HepG2 (cell line): Measurements from ENCODE around the gene AGPAT2. TPM values are rescaled to one million over a fixed set of nuclear protein-coding genes. Genes with fewer than 3 reads are reported as not detected.

Experiments used
- ATAC-seq: fragments of 200-7000 bp; cut with Tn5 transposase; 3 replicates; pipeline ENCODE4 v1.9.1; 2020; ENCODE audit warnings: mild to moderate bottlenecking, moderate library complexity
- BruUV-seq: library from RNA; stranded (reverse); fragments of 400-500 nt; replicated peaks from 2 replicates; lab custom pipeline; 2021; lab: Mats Ljungman, UMichigan
- CTCF ChIA-PET: fragments of 300-600 bp; formaldehyde crosslinking; extraction: SDS; loops from one replicate; lab custom pipeline; 2021; ENCODE audit warnings: low total read pairs, inconsistent platforms, low intra/inter-chr PET ratio; lab: Yijun Ruan, JAX
- POLR2A ChIA-PET: fragments of 350-600 bp; sonication (Branson Sonifier 250); formaldehyde crosslinking; loops from one replicate; lab custom pipeline; 2020; ENCODE audit warnings: antibody characterized with exemption, inconsistent platforms; lab: Yijun Ruan, JAX
- DNase-seq: peaks from one replicate; pipeline ENCODE4 v3.0.0-alpha.2; 2015; ENCODE audit warnings: low spot score
- FAIRE-seq: peaks from 3 replicates; lab custom pipeline; 2011; peaks lifted over from hg19 to GRCh38; lab: Jason Lieb, UNC
- H2AFZ ChIP-seq: one replicate; pipeline ENCODE4 v1.6.1; 2011; ENCODE audit warnings: low read length, inconsistent platforms
- H3K27ac ChIP-seq: fragments of 300-600 bp; 3 replicates; pipeline ENCODE4 v1.8.0; 2011; ENCODE audit warnings: mixed run types, mild to moderate bottlenecking, mixed read lengths, low read length, inconsistent platforms; ENCODE audit not compliant: insufficient read depth; ENCODE audit errors: extremely low read length
- H3K27me3 ChIP-seq, 2 experiments: fragments of 200-600 bp in 1 of 2; 2 replicates in 1 of 2; 3 replicates in 1 of 2; pipeline versions ENCODE4 v1.6.0 to v1.8.0; 2011; ENCODE audit warnings: low read length in 2 of 2, mild to moderate bottlenecking in 2 of 2, moderate library complexity in 2 of 2, inconsistent platforms in 1 of 2; ENCODE audit not compliant: insufficient read depth in 2 of 2, control insufficient read depth in 1 of 2
- H3K36me3 ChIP-seq, 2 experiments: fragments of 200-600 bp in 1 of 2; replicated peaks in 1 of 2; 2 replicates in 1 of 2; 3 replicates in 1 of 2; pipeline versions ENCODE4 v1.5.1 to v1.8.0; 2011; ENCODE audit warnings: low read length in 2 of 2, inconsistent platforms in 1 of 2; ENCODE audit not compliant: insufficient read depth in 2 of 2, control insufficient read depth in 1 of 2
- H3K4me1 ChIP-seq: 2 replicates; pipeline ENCODE4 v1.5.1; 2012; ENCODE audit warnings: low read length, inconsistent platforms; ENCODE audit not compliant: insufficient read depth
- H3K4me2 ChIP-seq: 2 replicates; pipeline ENCODE4 v1.6.0; 2011; ENCODE audit warnings: low read depth, low read length, inconsistent platforms
- H3K4me3 ChIP-seq, 3 experiments: fragments of 200-600 bp in 1 of 3; sonication (generic), shearing (Covaris generic) in 1 of 3; replicated peaks in 1 of 3; 2 replicates each; pipeline ENCODE4 v1.5.1; 2011 to 2016; ENCODE audit warnings: low read length in 3 of 3, inconsistent platforms in 2 of 3, low read depth in 2 of 3, mild to moderate bottlenecking in 2 of 3, control low read depth in 1 of 3, mixed read lengths in 1 of 3; ENCODE audit not compliant: insufficient read depth in 1 of 3
- H3K79me2 ChIP-seq: one replicate; pipeline ENCODE4 v1.6.1; 2011; ENCODE audit warnings: low read length, inconsistent platforms; ENCODE audit not compliant: insufficient read depth
- H3K9ac ChIP-seq: 2 replicates; pipeline ENCODE4 v1.6.0; 2011; ENCODE audit warnings: mild to moderate bottlenecking, low read depth, low read length, inconsistent platforms; ENCODE audit not compliant: insufficient read depth
- H3K9me3 ChIP-seq: 2 replicates; pipeline ENCODE4 v1.5.1; 2012; ENCODE audit warnings: mild to moderate bottlenecking, low read length
- H4K20me1 ChIP-seq: 2 replicates; pipeline ENCODE4 v1.6.0; 2011; ENCODE audit warnings: inconsistent platforms, mild to moderate bottlenecking, low read length, moderate library complexity; ENCODE audit not compliant: insufficient read depth
- CHD4 ChIP-seq: fragments of 200-600 bp; sonication (generic); IDR thresholded peaks from 2 replicates; pipeline ENCODE4 v1.7.0; 2017; ENCODE audit warnings: mild to moderate bottlenecking, low read length, borderline replicate concordance
- NFIC ChIP-seq: IDR thresholded peaks from 2 replicates; pipeline ENCODE4 v1.6.1; 2012; ENCODE audit warnings: mild to moderate bottlenecking, low read length, inconsistent platforms
- POLR2G ChIP-seq: fragments of 200-400 bp; formaldehyde crosslinking; IDR thresholded peaks from 2 replicates; pipeline ENCODE4 v1.6.1; 2018; ENCODE audit warnings: mild to moderate bottlenecking, low read depth, low read length, moderate library complexity
- PRPF4 ChIP-seq: fragments of 200-400 bp; formaldehyde crosslinking; IDR thresholded peaks from 2 replicates; pipeline ENCODE4 v1.6.1; 2016; ENCODE audit warnings: low read length, low read depth; ENCODE audit not compliant: poor library complexity, severe bottlenecking
- STAT5B ChIP-seq: sonication (generic); formaldehyde crosslinking; IDR thresholded peaks from 2 replicates; pipeline ENCODE4 v1.4.0; 2020; ENCODE audit warnings: missing genetic modification reagents
- TCF12 ChIP-seq, 2 experiments: fragments of 450-650 bp in 1 of 2; sonication (generic) in 1 of 2; formaldehyde crosslinking in 1 of 2; IDR thresholded peaks; 2 replicates each; pipeline versions ENCODE4 v1.6.1 to v1.8.0; 2017 to 2022; ENCODE audit warnings: antibody characterized with exemption in 1 of 2, mild to moderate bottlenecking in 1 of 2, missing genetic modification reagents in 1 of 2, moderate library complexity in 1 of 2
- WGBS: methylation state at CpG from one replicate; pipeline ENCODE4 v1.1.6; 2017; ENCODE audit warnings: low lambda C conversion rate; 5-methylcytosine and 5-hydroxymethylcytosine counted together
- in situ Hi-C: cut with HindIII; loops from 2 replicates; pipeline ENCODE4 v1.10.0; 2017; ENCODE audit warnings: low pct_unique_long_range_greater_than_20kb; ENCODE audit not compliant: extremely low pct_ligation_motif_present
- intact Hi-C: fragments of 100-400 bp; cut with micrococcal nuclease; formaldehyde crosslinking; loops from one replicate; pipeline ENCODE4 v1.10.0; 2022; ENCODE audit not compliant: unreplicated experiment
- polyA plus RNA-seq, 8 experiments: library from polyadenylated mRNA; depleted of rRNA in 3 of 8; stranded (reverse) in 7 of 8; unstranded in 1 of 8; fragments of >200 nt; fragmentation: Illumina TruSeq in 4 of 8; extraction: Trizol in 4 of 8; gene quantifications; 2 replicates each; pipeline versions ENCODE4 v1.2.1 to v1.2.3, GENCODE V29; 2011 to 2016; ENCODE audit warnings: low read depth in 4 of 8, missing spikeins in 1 of 8, mixed read lengths in 1 of 8; ENCODE audit not compliant: insufficient read depth in 1 of 8
- total RNA-seq, 5 experiments: library from RNA; depleted of rRNA; stranded (reverse); fragments of >200 nt; fragmentation: Illumina TruSeq; extraction: Trizol; gene quantifications; 2 replicates each; pipeline ENCODE4 v1.2.3, GENCODE V29; 2016; ENCODE audit warnings: low read depth in 1 of 5
- TF ChIP-seq, protein P1 (sequence below): sonication (generic); formaldehyde crosslinking; IDR thresholded peaks from 2 replicates; pipeline ENCODE4 v1.4.0; 2020; ENCODE audit warnings: missing genetic modification reagents, borderline replicate concordance
- TF ChIP-seq, protein P2 (sequence below): sonication (generic); formaldehyde crosslinking; IDR thresholded peaks from 2 replicates; pipeline ENCODE4 v1.4.0; 2020; ENCODE audit warnings: missing genetic modification reagents, borderline replicate concordance
- TF ChIP-seq, protein P3 (sequence below), 2 experiments: sonication (generic) in 1 of 2; formaldehyde crosslinking in 1 of 2; IDR thresholded peaks; 2 replicates each; pipeline versions ENCODE4 v1.6.1 to v1.9.0; 2014 to 2022; ENCODE audit warnings: antibody characterized with exemption in 1 of 2, borderline replicate concordance in 1 of 2, inconsistent platforms in 1 of 2, low read depth in 1 of 2, missing genetic modification reagents in 1 of 2
- TF ChIP-seq, protein P4 (sequence below): sonication (generic); formaldehyde crosslinking; IDR thresholded peaks from 2 replicates; pipeline ENCODE4 v1.4.0; 2020; ENCODE audit warnings: mild to moderate bottlenecking, missing genetic modification reagents

The AGPAT2 gene
- total and polyA plus RNA-seq, 2 of the 13 experiments (the other 11 are each of a cell fraction or from before 2014, with no cell fraction given), result 3.9 to 25.8 TPM

- no peak for TF ChIP-seq PRPF4
- TF ChIP-seq, protein P1, sequence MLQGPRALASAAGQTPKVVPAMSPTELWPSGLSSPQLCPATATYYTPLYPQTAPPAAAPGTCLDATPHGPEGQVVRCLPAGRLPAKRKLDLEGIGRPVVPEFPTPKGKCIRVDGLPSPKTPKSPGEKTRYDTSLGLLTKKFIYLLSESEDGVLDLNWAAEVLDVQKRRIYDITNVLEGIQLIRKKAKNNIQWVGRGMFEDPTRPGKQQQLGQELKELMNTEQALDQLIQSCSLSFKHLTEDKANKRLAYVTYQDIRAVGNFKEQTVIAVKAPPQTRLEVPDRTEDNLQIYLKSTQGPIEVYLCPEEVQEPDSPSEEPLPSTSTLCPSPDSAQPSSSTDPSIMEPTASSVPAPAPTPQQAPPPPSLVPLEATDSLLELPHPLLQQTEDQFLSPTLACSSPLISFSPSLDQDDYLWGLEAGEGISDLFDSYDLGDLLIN (CRISPR knock-in tag), result no peak
- TF ChIP-seq STAT5B (CRISPR knock-in tag), result no peak
- TF ChIP-seq CHD4, result no peak
Observed at GRCh38 chr9:136707011-136707410, 19.8 kb upstream of the AGPAT2 start (continued).

DNA sequence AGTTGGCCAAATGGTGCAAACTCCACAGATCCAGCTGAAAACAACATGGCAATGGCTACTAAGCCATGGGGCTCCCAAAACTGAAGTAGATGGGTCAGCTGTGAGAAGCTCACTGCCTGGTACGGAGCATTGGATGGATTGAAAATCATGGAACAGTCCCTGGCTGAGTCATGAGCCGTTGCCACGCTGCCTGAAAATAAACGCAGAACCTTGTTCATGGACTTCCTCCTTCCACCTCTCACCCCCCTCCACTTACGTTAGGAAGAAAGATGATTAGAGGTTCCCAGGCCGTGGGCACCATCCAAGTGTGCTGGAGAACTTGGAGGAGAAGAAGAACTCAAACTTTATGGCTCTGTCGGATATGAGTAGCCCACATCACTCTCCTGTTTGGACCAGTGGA lies 18.3 kb upstream of the AGPAT2 start:
- in situ Hi-C loops (no loop called here), intact Hi-C loops (no loop called here)
- FAIRE-seq (no peak), DNase-seq (no peak), ATAC-seq (no peak)
- Histone ChIP-seq H3K4me2 (no peak overlapping the region), H3K36me3 (no peaks in the 10 kb centered on the region), H3K79me2 (no peaks in the 10 kb centered on the region), H3K27me3 (peaks cover 14 to 56% of the 10 kb centered on the region in 2 experiments; a peak in 4 of 5 replicates), H3K9ac (no peak overlapping the region), H3K4me3 (no peak overlapping the region), H3K9me3 (no peaks in the 10 kb centered on the region), H3K4me1 (peaks cover 19% of the 10 kb centered on the region), H2AFZ (no peak overlapping the region), H3K27ac (no peak overlapping the region), H4K20me1 (no peaks in the 10 kb centered on the region)
- WGBS, result 51% methylated on average over 4 of the region's 7 CpGs
- no TSS peak for BruUV-seq
- CTCF ChIA-PET, result interaction anchor here (0.6 kb wide), 1 partner anchor 23 kb away, joined by 3 read pairs; no protein-coding TSS in a partner anchor
- POLR2A ChIA-PET, result no interaction called here
- TF ChIP-seq POLR2G (no peak), TCF12 (IDR thresholded peaks at IDR 0.05) (no peak), TCF12 (CRISPR knock-in tag; IDR thresholded peaks at IDR 0.05) (no peak), NFIC (no peak)
- TF ChIP-seq, protein P2, sequence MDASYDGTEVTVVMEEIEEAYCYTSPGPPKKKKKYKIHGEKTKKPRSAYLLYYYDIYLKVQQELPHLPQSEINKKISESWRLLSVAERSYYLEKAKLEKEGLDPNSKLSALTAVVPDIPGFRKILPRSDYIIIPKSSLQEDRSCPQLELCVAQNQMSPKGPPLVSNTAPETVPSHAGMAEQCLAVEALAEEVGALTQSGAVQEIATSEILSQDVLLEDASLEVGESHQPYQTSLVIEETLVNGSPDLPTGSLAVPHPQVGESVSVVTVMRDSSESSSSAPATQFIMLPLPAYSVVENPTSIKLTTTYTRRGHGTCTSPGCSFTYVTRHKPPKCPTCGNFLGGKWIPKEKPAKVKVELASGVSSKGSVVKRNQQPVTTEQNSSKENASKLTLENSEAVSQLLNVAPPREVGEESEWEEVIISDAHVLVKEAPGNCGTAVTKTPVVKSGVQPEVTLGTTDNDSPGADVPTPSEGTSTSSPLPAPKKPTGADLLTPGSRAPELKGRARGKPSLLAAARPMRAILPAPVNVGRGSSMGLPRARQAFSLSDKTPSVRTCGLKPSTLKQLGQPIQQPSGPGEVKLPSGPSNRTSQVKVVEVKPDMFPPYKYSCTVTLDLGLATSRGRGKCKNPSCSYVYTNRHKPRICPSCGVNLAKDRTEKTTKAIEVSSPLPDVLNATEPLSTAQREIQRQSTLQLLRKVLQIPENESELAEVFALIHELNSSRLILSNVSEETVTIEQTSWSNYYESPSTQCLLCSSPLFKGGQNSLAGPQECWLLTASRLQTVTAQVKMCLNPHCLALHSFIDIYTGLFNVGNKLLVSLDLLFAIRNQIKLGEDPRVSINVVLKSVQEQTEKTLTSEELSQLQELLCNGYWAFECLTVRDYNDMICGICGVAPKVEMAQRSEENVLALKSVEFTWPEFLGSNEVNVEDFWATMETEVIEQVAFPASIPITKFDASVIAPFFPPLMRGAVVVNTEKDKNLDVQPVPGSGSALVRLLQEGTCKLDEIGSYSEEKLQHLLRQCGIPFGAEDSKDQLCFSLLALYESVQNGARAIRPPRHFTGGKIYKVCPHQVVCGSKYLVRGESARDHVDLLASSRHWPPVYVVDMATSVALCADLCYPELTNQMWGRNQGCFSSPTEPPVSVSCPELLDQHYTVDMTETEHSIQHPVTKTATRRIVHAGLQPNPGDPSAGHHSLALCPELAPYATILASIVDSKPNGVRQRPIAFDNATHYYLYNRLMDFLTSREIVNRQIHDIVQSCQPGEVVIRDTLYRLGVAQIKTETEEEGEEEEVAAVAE (CRISPR knock-in tag), result no peak
- TF ChIP-seq, protein P3, sequence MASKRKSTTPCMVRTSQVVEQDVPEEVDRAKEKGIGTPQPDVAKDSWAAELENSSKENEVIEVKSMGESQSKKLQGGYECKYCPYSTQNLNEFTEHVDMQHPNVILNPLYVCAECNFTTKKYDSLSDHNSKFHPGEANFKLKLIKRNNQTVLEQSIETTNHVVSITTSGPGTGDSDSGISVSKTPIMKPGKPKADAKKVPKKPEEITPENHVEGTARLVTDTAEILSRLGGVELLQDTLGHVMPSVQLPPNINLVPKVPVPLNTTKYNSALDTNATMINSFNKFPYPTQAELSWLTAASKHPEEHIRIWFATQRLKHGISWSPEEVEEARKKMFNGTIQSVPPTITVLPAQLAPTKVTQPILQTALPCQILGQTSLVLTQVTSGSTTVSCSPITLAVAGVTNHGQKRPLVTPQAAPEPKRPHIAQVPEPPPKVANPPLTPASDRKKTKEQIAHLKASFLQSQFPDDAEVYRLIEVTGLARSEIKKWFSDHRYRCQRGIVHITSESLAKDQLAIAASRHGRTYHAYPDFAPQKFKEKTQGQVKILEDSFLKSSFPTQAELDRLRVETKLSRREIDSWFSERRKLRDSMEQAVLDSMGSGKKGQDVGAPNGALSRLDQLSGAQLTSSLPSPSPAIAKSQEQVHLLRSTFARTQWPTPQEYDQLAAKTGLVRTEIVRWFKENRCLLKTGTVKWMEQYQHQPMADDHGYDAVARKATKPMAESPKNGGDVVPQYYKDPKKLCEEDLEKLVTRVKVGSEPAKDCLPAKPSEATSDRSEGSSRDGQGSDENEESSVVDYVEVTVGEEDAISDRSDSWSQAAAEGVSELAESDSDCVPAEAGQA (IDR thresholded peaks at IDR 0.05; ENCODE audit: low read depth), result no peak
- TF ChIP-seq, protein P3 (CRISPR knock-in tag; IDR thresholded peaks at IDR 0.05; ENCODE audit: borderline replicate concordance), result no peak
- TF ChIP-seq, protein P4, sequence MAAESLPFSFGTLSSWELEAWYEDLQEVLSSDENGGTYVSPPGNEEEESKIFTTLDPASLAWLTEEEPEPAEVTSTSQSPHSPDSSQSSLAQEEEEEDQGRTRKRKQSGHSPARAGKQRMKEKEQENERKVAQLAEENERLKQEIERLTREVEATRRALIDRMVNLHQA (CRISPR knock-in tag), result no peak
